ENCODE results near the gene MS4A6A. TPM values are rescaled to one million over a fixed set of nuclear protein-coding genes. Genes with fewer than 3 reads are reported as not detected.
"Not testable (repeated sequence)": the region's sequence is repeated elsewhere in the genome, so short reads cannot be mapped to it uniquely, and the experiment has no call there.

MS4A6A gene
- total RNA-seq, 4 donors from 2014 or later, result 4.6 to 26.6 (median 18.8) TPM

DNA sequence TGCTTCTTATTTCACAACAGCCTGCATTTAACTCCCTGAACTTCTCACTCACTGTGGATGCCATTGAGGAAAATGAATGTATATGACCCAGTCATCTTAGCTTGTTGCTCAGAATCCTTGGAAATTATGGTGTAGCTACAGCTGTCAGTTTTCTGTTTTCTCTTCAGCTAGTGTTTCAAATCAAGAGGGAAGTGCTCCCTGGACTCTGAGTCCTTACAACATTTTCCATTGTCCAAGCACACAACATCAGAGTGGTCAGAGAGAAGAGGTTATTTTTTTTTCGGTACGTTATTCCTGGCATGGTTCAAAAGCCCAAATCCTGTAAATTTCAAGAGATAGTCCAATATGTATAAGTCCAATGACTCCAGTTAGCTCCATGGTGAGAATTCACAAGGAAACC, 23.6 kb downstream of the MS4A6A start:
- ATAC-seq, result no peak
- H3K36me3 ChIP-seq, result no peaks in the 10 kb centered on the region
- no peaks in the 10 kb centered on the region for H3K9me3 ChIP-seq
- peak overlapping the region in 1 of 4 donors; percentile 21 for H3K27ac ChIP-seq
- no peak for DNase-seq
- no peak for TF ChIP-seq POLR2A (IDR thresholded peaks at IDR 0.05)
- TF ChIP-seq, protein P1, sequence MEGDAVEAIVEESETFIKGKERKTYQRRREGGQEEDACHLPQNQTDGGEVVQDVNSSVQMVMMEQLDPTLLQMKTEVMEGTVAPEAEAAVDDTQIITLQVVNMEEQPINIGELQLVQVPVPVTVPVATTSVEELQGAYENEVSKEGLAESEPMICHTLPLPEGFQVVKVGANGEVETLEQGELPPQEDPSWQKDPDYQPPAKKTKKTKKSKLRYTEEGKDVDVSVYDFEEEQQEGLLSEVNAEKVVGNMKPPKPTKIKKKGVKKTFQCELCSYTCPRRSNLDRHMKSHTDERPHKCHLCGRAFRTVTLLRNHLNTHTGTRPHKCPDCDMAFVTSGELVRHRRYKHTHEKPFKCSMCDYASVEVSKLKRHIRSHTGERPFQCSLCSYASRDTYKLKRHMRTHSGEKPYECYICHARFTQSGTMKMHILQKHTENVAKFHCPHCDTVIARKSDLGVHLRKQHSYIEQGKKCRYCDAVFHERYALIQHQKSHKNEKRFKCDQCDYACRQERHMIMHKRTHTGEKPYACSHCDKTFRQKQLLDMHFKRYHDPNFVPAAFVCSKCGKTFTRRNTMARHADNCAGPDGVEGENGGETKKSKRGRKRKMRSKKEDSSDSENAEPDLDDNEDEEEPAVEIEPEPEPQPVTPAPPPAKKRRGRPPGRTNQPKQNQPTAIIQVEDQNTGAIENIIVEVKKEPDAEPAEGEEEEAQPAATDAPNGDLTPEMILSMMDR (IDR thresholded peaks at IDR 0.05 in 4 of 5, conservative IDR thresholded peaks at IDR 0.05 in 1 of 5), result no peak
- H3K4me1 ChIP-seq, result no peaks in the 10 kb centered on the region
- H3K27me3 ChIP-seq, result no peaks in the 10 kb centered on the region
- in situ Hi-C loops (cut with MboI; ENCODE audit: low sequenced_read_pairs in 4 of 4), result no loop called here
- H3K4me3 ChIP-seq, result no peak overlapping the region
- intact Hi-C loops (cut with DNase I; ENCODE audit: low total_unique reads), result no loop called here

DNA sequence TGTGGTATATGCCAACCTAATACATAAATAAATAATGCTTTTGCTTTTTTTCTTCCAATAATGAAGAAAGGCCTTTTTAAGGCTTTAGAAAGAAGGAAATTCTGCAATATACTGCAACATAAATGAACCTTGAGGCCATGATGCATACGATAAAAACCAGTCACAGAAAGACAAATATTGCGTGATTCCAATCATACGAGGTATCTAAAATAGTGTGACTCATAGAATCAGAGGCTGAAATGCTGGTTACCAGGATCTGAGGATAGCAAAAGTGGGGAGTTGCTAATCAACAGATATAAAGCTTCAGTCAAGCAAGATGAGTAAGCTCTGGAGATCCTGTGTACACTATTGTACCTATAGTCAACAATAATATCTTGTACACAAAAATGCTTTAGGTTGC, 24.2 kb downstream of the MS4A6A start:
- intact Hi-C loops (cut with DNase I; ENCODE audit: low total_unique reads), result no loop called here
- in situ Hi-C loops (cut with MboI; ENCODE audit: low sequenced_read_pairs in 4 of 4), result no loop called here
- TF ChIP-seq, protein P1 (IDR thresholded peaks at IDR 0.05 in 4 of 5, conservative IDR thresholded peaks at IDR 0.05 in 1 of 5), result no peak
- no peak for TF ChIP-seq POLR2A (IDR thresholded peaks at IDR 0.05)
- ATAC-seq (no peak), DNase-seq (no peak)
- Histone ChIP-seq H3K9me3 (no peaks in the 10 kb centered on the region), H3K4me1 (no peaks in the 10 kb centered on the region), H3K27me3 (no peaks in the 10 kb centered on the region), H3K27ac (no peak overlapping the region), H3K36me3 (no peaks in the 10 kb centered on the region), H3K4me3 (no peak overlapping the region)

GRCh38 chr11:60155931-60156330, 27.0 kb downstream of the MS4A6A start:
- DNase-seq (no peak), ATAC-seq (no peak)
- Histone ChIP-seq H3K36me3 (no peaks in the 10 kb centered on the region), H3K27ac (no peak overlapping the region), H3K9me3 (no peaks in the 10 kb centered on the region), H3K4me1 (no peaks in the 10 kb centered on the region), H3K27me3 (no peaks in the 10 kb centered on the region), H3K4me3 (no peak overlapping the region)
- in situ Hi-C loops (cut with MboI; ENCODE audit: low sequenced_read_pairs in 4 of 4) (no loop called here), intact Hi-C loops (cut with DNase I; ENCODE audit: low total_unique reads) (no loop called here)
- TF ChIP-seq, protein P1 (IDR thresholded peaks at IDR 0.05 in 4 of 5, conservative IDR thresholded peaks at IDR 0.05 in 1 of 5), result no peak
- TF ChIP-seq POLR2A (IDR thresholded peaks at IDR 0.05), result no peak

GRCh38 chr11:60152727-60153126, 30.2 kb downstream of the MS4A6A start:
- DNase-seq; H3K4me1 ChIP-seq; H3K4me3 ChIP-seq; ATAC-seq; H3K9me3 ChIP-seq; in situ Hi-C loops (cut with MboI; ENCODE audit: low sequenced_read_pairs in 4 of 4); H3K36me3 ChIP-seq; intact Hi-C loops (cut with DNase I; ENCODE audit: low total_unique reads); H3K27ac ChIP-seq; H3K27me3 ChIP-seq: not testable (repeated sequence)

DNA sequence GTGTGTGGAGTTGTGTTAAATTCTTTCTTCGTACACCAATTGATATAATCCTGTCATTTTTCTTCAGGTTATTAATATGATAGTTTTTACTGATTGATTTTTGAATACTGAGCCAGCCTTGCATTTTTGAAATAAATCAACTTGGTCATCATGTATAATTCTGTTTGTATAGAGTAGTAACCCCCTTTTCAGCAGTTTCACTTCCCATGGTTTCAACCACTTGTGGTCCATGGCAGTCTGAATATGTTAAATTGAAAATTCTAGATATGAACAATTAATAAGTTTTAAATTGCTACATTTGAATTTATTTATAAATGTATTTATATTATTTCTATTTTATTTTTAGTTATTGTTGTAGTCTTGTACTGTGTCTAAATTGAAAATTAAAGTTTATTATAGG, 32.6 kb downstream of the MS4A6A start:
- no peaks in the 10 kb centered on the region for H3K4me1 ChIP-seq
- no peak overlapping the region for H3K4me3 ChIP-seq
- intact Hi-C loops (cut with DNase I; ENCODE audit: low total_unique reads) (no loop called here), in situ Hi-C loops (cut with MboI; ENCODE audit: low sequenced_read_pairs in 4 of 4) (no loop called here)
- DNase-seq, result no peak
- no peak for ATAC-seq
- TF ChIP-seq, protein P1 (IDR thresholded peaks at IDR 0.05 in 4 of 5, conservative IDR thresholded peaks at IDR 0.05 in 1 of 5), result no peak
- no peak for TF ChIP-seq POLR2A (IDR thresholded peaks at IDR 0.05)
- H3K9me3 ChIP-seq, result peaks cover 0 to 5% (median 0%) of the 10 kb centered on the region in 3 donors
- H3K36me3 ChIP-seq, result no peaks in the 10 kb centered on the region
- no peaks in the 10 kb centered on the region for H3K27me3 ChIP-seq
- no peak overlapping the region for H3K27ac ChIP-seq
